Stimulated activated CD4-positive, alpha-beta T cell treated with anti-CD3 and anti-CD28 coated beads, TNF-alpha, amount 100 ng/mL, for 4 hours (primary cell): ENCODE data around the gene CASQ1.

Experiments
- DNase-seq, 3 experiments: peaks; one replicate each; pipeline ENCODE4 v3.0.0-alpha.2; 2020; ENCODE audit warnings: low read depth in 3 of 3

CASQ1 gene

DNA sequence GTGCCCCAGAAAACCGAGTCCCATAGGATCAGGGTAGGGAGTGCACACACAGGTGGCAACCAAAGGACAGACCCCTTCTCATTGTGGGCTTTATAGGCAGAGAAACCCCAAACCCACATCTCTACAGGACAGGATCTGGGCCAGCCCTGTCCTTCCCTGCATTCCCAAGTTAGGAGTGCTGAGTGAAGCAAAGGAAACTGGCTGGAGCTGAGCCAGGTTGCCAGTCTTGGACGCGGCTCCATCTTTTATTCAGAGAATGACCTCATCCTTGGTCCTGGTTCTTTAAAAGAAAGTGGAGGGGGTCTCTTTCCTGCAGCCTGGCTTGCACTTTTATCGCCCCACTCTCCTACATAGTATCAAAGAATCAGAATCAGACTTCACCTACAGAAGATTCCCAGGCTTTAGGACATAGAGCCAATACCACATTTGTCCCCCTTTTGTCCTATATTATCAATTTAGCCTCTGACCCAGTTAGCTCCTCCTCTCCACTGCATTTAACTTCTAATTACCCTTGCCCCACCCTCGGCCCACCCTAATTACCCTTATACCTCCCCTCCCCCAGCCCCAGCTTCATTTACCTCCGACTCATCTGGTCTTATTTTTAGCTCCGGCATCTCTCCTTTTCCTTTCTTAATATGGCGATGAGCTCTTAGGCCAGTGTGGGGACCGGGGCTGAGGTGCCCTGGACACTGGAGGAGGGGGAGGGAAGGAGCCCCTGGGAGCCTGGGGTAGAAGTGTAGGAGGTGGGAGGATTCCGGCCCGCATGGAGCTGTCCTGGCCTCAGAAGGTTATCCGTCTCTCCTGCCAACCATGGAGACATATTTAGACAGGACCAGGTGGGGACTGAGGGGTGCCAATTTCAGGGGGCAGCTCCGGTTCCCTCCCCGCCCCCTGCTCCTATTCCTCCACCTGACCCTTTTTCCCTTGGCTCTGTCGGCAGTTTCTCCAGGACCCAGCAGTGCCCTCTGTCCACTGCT is at the start of gene CASQ1:
Gene CASQ1 (plus strand): TSS at position 927 of the 977 bp plus-strand sequence. CDS start 177 bp downstream, outside the sequence.
- no peak for DNase-seq

DNA sequence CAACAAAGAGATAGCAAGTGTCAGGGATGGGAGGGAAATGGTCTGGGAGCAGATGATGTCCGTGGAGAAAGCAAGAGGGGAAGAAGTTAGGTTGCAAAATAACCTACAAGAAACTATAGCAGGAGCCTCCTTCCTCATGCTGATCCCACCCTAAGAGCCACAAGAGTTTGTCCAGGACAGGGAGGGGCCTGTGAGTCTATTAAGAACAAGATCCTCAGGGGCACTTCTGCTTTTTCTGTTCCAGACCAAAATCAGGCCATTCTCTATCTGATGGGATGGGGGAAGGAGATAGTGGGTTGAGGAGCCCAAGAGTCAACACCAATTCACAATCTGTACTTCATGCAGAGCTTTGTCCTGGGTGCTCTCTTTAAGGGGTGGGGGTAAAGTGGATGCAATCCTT is 46.7 kb upstream of the CASQ1 start:
- DNase-seq = no peak

DNA sequence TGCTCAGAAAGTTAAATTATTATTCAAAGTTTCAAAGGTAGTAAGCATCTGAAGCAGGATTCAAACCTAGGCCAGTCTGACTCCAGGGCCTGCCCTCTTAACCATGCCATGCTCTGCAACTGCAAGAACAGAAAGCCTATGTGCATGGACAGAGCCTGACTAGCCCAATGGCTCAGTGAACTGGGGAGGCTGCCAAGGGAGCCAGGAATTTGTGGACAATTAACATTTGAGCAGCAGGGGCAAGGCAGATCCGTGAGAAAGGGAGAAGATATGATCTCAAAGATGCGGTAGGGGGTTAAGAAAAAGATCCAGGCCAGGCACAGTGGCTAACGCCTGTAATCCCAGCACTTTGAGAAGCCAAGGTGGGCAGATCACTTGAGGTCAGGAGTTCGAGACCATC is 45.5 kb upstream of the CASQ1 start:
- no peak for DNase-seq

DNA sequence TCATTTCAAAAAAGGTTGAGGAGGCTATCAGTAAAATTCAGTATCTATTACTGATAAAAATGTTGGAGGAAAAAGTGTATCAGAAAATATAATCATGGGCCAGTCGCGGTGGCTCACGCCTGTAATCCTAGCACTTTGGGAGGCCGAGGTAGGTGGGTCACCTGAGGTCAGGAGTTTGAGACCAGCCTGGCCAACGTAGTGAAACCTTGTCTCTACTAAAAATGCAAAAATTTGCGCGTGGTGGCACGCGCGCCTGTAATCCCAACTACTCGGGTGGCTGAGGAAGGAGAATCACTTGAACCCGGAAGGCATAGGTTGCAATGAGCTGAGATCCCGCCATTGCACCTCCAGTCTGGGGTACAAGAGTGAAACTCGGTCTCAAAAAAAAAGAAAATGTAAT is 44.3 kb upstream of the CASQ1 start:
- DNase-seq = no peak

DNA sequence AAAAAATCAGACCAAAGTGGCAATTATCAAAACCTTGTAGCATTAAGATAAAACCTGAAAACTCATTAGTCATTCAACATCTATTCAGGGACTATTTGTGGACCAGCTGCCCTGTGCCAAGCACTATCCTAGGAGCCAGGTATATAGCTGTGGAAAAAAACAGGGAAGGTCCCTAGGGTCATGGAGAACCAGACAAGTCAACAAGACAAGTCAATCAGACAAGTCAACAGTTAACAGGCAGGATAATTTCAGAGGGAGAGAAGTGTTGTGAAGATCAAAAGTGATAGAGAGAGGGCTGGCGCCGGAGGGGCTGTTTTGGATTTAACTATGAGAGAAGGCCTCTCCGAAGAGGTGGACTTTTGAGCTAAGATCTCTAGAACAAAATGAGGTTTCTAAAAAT is 42.3 kb upstream of the CASQ1 start:
- no peak for DNase-seq

DNA sequence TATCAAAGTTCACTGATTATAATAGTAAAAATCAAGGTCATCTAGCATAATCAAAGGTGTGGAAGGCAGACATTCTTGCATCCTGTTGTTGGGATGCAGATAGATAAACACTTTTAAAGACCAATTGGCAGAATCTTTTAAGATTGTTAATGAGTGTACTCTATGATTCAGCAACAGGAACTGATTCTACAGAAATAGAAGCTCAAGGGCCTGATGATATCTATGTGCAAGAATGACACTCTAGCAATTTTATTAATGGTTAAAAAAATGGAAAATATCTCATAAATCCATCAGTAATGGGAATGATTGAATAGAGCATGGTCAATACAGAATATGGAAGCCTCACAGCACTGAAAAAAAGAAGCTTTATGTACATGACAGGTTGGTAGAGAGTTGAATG is 41.1 kb upstream of the CASQ1 start:
- DNase-seq = no peak

DNA sequence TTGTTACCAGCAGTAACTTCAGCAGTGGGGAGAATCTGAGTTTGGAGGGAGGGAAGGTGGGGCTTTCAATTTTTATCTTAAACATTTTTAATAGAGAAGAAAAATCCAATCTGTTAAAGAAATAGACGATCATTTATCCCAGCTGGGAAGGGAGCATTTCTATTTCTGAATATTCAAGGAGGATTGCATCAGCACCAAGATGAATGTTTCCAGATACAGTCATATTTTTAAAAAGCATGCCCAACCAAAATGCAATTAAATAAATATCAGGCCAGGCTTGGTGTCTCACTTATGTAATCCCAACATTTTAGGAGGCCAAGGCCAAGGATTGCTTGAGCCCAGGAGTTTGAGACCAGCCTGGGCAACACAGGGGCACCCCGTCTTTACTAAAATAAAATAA is 40.7 kb upstream of the CASQ1 start:
- DNase-seq = no peak

DNA sequence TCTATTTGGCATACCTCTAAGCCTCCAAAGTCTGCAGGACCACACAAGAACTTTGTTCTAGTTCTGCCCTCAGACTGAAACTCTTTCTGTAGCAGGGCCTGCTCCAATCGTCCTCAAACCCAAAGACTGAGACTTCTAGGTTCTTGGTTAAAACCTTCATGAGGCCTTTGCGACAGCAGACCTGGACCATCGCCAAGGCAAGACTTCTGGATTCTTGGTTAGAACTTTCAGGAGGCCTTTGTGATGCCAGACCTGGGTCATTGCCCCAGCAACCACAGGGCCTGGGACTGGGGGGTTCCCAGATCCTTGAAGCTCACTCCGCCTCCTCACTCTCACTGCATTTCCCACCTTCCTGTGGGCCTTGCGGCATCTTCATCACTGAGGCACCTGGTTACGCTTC is 39.1 kb upstream of the CASQ1 start, which contains the start of gene ATP1A4:
Gene ATP1A4 (plus strand): TSS at position 301 of the 400 bp plus-strand sequence. CDS start 438 bp downstream, outside the sequence.
- no peak for DNase-seq

DNA sequence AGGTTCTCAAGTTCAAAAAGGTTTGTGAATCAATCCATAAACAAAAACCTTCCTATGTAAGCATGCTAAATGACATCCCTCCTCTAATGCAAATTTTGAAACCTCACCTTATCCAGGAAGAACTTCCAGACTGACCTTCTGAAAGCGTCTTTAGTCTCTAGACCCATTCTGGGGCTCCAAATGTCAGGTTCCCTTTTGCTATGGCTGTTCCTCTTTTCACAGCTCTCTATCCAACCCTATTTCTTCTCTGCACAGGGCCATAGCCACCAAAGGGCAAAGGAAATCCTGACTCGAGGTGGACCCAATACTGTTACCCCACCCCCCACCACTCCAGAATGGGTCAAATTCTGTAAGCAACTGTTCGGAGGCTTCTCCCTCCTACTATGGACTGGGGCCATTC is 35.6 kb upstream of the CASQ1 start:
- no peak for DNase-seq

DNA sequence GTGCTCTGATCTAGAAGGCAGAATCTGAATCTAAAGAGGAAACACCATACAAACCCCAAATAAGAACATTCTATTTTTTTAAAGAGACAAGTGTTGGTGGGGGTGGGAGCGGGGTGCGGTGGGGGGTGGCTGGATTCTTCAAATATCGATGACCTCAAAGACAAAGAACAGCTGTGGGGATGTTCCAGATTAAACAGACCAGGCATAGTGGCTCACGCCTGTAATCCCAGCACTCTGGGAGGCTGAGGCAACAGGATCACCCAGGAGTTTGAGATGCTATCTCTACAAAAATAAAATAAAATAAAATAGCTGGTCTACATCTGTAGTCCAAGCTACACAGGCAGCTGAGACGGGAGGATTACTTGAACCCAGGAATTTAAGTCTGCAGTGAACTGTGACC is 34.0 kb upstream of the CASQ1 start:
- DNase-seq = no peak

DNA sequence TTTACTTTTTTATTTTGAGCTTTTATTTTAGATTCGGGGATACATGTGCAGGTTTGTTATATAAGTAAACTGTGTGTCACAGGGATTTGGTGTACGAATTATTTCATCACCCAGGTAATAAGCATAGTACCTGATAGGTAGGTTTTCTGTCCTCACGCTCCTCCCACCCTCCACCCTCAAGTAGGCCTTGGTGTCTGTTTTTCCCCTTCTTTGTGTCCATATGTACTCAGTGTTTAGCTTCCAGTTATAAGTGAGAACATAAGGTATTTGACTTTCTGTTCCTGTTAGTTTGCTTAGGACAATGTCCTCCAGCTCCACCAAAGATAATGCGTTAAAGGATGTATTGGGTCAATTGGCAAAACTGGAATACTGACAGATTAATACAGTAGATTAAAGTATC is 33.2 kb upstream of the CASQ1 start:
- DNase-seq = no peak

DNA sequence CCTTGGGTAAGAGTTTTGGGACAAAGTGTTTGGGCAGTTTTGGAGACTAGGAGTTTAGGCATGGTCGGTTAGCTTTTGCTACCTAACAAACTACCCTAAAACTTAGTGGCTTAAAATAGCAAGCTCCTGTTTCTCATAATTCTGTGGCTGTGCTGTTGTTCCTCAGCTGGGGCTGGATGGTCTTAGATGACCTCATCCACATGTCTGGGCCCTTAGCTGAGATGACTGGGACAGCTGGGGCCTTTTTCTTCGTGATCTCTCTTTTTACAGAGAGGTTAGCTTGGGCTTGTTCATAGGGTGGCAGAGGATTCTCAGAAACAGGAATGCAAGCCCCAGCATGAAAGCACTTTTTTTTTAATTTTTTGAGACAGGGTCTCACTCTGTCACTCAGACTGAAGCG is 32.3 kb upstream of the CASQ1 start:
- no peak for DNase-seq

DNA sequence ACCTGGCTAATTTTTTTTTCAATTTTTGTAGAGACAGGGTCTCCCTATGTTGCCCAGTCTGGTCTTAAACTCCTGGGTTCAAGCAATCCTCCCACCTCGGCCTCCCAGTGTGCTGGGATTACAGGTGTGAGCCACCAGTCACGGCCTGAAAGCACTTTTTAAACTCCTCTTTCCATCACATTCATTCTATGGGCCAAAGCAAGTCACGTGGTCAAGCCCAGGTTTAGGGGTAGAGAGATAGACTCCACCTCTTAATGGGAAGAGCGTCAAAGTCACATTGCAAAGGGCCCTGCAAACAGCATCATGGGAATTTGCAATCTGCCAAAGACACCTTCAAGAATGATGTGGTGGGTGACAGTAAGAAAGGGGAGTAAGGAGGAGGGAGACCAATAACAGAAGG is 31.8 kb upstream of the CASQ1 start:
- no peak for DNase-seq

DNA sequence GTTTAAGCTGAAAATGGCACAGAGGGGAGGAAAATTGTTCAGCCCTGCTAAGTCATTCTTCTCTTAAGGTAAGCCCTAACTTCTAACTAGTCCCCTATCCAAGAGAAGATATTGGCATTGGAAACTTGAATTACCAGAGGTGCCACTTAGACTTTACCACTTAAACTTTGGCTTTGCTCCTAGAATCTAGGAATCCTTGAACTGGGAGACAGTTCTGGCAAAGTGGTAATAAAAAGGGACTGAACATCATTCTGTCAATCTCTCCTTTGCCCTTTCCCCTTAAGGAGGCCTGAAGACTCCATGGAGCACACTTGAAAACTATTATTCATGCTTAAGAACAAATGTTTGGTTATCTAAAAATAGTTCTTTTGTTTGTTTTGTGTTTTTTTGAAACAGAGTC is 30.5 kb upstream of the CASQ1 start:
- no peak for DNase-seq

DNA sequence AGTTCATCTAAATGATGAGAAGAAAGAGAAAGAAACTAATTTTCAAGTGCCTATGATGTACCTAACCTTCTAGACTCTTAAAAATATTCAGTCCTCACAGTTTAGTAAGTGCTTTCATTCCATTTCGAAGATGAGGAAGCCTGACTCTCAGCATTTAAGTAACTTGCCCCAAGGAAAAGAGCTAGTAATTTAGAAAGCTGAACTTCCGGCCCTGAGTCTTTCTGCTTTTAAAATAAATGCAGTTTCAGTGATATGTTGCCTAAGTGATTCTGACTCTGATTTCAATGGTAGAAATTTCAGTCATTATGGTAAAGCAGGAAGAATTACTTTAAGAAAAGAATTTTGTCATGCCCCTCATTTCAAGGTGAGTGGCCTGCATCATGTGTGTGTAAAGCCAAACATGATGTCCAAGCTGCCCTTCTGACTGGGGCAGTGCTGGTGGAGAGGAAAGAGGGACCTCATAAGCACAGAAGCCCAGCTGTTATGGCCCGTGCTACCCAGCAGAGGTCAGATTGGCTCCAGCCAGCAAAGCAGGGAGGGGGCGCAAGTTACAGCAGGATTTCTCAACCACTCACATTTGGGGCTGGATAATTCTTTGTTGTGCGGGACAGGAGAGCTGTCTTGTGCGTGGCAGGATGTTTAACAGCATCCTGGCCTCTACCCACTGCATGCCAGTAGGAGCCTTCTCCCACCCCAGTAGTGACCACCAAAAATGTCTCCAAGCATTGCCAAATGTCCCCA is 28.2 kb upstream of the CASQ1 start:
- no peak for DNase-seq

DNA sequence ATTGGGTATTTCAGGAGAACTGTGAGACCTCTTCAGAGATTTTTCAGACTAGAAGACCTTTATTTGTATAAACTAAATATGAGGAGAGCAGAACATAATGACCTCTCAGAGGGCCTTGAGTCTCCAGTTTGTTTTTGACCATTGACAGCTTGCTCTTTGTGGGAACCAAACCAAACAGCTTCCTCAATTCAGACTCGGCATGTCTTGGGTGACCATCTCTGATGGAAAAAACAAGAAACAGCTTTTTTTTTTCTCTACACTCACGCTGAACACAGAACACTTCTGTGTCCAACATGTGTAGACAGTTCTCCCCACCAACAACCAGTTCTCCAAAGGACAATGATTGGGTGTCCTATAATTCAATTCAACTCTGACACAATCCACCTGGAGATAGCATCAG is 27.4 kb upstream of the CASQ1 start:
- no peak for DNase-seq

DNA sequence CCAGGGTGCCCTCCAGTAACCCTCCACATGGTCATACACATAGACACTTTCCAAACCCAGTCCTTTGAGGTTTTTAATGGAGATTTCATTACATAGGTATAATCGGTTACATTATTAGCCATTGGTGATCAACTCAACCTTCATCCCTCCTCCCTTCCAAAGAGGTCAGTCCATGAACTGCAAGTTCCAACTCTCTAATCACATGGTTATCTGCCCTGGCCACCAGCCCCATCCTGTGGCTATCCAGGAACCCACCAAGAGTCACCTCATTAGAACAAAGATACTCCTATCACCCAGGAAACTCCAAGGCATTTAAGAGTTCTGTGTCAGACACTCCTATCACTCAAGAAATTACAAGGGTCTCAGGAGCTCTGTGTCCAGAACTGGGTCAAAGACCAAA is 26.8 kb upstream of the CASQ1 start:
- no peak for DNase-seq

DNA sequence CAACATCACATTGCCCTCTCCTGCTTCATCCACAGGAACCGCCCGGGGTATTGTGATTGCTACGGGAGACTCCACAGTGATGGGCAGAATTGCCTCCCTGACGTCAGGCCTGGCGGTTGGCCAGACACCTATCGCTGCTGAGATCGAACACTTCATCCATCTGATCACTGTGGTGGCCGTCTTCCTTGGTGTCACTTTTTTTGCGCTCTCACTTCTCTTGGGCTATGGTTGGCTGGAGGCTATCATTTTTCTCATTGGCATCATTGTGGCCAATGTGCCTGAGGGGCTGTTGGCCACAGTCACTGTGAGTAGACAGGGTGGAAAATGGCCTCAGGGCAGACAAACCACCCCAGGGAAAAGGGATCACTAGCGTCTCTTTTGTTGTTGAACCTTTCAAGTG is 26.3 kb upstream of the CASQ1 start:
- no peak for DNase-seq

DNA sequence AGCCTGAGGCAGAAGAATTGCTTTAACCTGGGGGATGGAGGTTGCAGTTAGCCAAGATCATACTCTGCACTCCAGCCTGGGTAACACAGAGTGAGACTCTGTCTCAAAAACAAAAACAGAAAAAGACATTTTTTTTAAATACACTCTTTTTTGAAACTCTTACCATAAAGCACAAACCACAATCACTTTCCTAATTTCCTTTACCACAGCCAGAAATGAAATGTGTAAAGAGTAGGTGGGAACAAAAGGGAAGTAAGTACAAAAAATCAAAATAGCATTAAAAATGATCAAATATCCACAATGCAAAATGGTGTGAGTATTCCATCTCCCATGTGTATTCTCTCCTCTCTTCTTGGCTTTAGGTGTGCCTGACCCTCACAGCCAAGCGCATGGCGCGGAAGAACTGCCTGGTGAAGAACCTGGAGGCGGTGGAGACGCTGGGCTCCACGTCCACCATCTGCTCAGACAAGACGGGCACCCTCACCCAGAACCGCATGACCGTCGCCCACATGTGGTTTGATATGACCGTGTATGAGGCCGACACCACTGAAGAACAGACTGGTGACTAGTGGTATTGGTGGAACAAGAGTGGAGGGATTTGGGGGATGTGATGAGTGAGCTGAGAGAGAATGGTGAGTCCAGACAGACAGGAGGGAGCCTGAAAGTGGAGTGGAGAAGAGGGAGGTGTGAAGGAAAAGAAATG is 24.1 kb upstream of the CASQ1 start:
- no peak for DNase-seq

DNA sequence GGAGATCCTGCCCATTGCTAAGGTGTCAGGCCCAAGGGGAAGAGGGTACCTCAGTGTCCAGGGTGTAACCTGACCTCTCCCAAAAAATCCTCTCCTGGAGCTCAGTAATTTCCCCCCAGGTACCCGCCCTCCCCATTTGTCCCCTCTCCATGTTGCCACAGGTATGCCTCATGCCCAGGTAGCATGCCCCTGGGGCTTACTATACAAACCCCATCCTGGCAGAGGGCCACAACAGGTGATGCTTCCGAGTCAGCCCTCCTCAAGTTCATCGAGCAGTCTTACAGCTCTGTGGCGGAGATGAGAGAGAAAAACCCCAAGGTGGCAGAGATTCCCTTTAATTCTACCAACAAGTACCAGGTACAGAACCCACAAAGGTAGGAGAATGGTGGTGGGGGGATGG is 23.3 kb upstream of the CASQ1 start:
- DNase-seq = no peak

DNA sequence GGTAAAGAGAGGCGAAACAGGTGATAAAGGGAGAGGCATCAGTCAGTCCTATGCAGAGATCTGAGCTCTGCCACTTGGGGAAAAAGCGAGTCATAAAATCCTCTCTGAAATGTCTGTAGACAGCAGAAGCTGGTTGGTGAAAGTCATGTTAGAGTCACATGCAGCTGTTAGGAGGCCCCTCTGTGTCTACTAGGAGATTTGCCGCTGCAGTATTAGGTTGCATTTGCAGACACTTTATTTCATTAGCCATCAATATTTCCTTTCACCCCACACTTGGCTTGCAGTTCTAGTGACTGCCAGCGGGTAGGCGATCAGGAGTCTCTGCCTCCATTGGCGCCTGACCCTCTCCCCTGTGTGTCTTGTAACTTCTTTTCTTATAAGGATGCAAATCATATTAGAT is 22.8 kb upstream of the CASQ1 start:
- DNase-seq = no peak

DNA sequence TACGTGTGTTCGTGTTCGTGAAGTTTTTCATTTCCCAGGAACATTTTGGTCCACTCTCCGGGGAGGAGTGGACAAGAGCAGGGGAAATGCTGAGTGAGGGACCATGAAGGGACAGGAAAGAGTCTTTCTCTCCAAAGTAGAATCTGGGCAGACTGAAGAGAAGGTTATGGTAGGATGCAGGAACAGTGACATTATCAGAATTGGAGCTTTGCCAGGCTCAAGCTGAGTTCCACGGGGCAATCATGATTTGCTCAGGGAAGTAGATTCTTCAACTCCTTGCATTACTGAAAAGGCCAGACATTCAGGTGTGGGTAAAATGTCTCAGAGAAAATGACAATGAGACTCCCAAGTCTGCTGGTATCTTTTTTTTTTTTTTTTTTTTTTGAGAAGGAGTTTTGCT is 22.4 kb upstream of the CASQ1 start:
- DNase-seq = no peak
